ENCODE results near the gene CILP2.

DNA sequence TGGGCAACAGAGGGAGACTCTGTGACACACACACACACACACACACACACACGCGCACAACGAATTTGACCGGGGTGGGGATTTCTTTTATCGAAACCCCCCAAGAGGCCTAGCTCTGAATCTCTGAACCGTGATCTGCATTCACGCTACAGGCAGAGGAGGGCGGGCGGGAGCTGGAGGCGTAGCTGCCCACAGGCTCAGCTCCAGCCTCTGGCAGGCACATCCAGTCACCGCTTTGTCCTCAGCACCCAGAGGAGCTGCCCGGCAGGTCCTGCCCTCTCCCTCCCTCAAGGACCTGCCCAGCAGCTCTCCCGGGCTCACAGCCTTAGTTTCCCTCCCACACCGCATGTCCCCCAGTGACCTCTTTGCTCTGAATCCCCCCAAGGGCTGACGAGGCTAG is 20.0 kb downstream of the CILP2 start:
- TF ChIP-seq POLR2AphosphoS5 (IDR thresholded peaks at IDR 0.05; ENCODE audit: low read depth, low read length) = no peak
- TF ChIP-seq REST (IDR thresholded peaks at IDR 0.05; ENCODE audit: insufficient read depth in 1 of 2, low read depth in 2 of 2, low read length in 2 of 2) = no peak
- no peak for TF ChIP-seq TAF1 (IDR thresholded peaks at IDR 0.05; ENCODE audit: borderline replicate concordance, insufficient read depth, low read length)
- no peak for TF ChIP-seq FOXP2 (optimal IDR thresholded peaks at IDR 0.05; ENCODE audit: borderline replicate concordance, extremely low read depth, extremely low read length, insufficient read depth)
- TF ChIP-seq SIN3A (IDR thresholded peaks at IDR 0.05; ENCODE audit: borderline replicate concordance, insufficient read depth, low read length) = no peak
